GM18505 (cell line): ENCODE data around the gene SERINC5.

Source experiments
- ATAC-seq: cut with Tn5 transposase; IDR thresholded peaks from one replicate; pipeline ENCODE4 v1.9.1; 2021; ENCODE audit not compliant: unreplicated experiment
- POLR2A ChIP-seq: IDR thresholded peaks from 4 replicates; pipeline ENCODE4 v1.6.1; 2011; ENCODE audit warnings: borderline replicate concordance; ENCODE audit not compliant: insufficient read depth, insufficient read length; ENCODE audit errors: extremely low read depth

Gene SERINC5

DNA sequence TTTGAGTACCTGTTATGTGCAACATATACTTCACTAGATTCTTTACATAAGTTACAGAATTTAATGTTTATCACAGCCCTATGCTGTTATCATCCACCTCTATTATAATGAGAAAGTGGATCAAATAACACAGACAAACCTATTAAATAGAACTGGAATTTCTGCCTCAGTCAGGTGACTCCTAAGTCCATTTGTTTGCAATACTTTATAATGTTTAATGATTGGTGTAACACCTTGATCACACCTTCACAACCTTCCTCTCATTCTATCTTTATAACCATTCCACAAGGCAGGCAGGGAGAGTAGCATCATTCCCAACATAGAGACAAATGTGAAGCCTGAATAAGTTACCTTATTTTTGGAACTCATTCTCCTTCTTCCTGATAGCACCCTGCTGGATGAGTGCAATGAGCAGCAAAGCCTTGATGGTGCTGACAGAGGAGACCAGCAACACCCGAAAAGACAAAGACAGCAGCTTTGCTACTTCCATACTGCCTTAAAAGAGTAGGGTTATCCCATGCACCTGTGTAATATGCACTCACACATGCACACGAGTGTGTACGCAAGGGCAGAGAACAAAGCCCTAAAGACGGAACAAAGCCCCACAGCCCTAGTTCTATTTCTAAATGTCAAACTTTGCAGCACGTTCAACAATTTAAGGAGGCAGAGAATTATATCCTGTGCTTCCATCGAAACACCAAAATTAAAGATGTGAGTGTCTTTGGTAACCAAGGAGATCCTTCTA, 30.5 kb downstream of the SERINC5 start:
- ATAC-seq = no peak
- TF ChIP-seq POLR2A = no peak

DNA sequence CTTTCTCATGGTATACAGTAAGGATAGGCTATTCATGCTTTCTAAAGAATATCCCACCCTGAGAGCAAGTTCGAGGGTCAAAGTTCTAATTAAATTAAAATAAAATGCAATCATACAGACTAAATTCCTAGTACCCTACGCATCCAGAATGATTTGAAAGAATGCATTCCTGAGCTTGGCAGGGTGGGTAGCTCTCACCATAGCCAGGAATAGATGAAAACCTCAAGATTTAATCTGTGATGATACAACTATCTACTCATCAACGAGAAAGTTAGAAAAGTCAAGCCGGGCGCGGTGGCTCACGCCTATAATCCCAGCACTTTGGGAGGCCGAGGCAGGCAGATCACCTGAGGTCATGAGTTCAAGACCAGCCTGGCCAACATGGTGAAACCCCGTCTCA, 32.3 kb downstream of the SERINC5 start:
- no peak for ATAC-seq
- no peak for TF ChIP-seq POLR2A

DNA sequence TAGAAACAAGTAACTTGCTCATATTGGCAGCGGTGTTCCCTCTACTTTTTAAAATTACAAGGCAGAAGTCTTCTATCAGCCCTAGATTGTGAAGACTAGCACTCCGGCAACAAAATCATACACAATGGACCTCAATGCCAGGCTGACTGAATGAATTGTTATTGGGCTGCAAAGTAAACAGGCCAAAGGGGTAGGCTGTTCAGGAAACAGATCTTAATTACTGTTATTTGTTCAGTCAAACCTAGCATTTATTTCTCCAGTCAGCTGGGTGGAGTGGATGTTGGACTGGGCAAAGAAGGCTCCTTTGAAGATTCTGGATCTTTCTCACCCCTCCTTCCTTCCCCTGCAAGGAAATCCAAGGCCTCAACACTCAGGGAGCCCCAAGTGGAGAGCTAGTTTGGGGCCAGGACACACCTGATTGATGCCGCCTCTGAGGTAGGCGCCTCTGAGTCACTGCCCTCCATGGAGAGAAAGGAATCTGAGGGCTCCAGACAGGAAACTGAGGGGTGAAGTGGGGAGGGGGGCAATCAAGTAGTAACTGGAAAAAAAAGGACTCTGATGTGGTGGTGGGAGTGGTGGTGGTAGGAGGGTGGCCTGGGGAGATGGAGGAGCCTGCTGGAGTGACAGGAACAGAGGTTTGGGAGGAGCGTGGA, 35.5 kb downstream of the SERINC5 start:
- ATAC-seq = no peak
- no peak for TF ChIP-seq POLR2A

DNA sequence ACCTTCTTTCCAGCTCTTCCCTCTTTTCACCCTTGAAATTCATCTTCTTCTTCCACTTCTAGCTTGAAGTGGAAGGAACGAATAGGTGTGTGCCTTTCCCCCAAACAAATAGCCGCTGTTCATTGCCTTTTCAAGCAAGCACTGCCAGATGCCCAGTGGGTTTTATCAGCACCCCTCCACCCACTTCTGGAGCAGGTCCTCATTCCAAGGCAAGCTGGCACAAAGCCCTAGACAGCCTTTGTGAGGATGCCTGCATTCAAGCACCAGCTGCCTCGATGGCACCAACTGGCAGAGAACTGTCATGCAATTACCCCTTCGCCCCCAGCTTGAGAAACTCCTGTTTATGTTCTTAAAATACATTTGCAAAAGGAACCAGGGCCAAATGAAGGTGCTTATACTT, 36.5 kb downstream of the SERINC5 start:
- TF ChIP-seq POLR2A = no peak

DNA sequence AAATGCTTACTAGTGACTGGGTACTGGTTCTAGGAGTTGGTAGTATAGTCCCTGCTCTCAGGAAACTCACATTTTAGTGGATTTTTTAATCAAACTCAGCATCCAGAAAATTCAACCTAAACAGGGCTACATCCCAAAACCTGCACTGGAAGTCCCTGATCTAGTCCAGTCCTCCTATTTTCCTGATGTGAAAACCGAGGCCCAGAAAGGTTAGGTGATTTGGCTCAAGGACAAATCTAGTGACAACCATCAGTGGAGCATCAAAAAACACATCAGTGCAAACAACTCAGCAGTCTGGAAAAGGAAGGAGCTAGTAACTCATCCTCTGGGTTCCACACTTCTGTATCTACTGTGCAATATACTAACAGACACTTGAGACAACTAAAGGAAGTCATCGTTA, 38.2 kb downstream of the SERINC5 start:
- no peak for ATAC-seq
- TF ChIP-seq POLR2A = no peak

More for the DNA sequence above, 36.5 kb downstream of the SERINC5 start:
- no peak for ATAC-seq

DNA sequence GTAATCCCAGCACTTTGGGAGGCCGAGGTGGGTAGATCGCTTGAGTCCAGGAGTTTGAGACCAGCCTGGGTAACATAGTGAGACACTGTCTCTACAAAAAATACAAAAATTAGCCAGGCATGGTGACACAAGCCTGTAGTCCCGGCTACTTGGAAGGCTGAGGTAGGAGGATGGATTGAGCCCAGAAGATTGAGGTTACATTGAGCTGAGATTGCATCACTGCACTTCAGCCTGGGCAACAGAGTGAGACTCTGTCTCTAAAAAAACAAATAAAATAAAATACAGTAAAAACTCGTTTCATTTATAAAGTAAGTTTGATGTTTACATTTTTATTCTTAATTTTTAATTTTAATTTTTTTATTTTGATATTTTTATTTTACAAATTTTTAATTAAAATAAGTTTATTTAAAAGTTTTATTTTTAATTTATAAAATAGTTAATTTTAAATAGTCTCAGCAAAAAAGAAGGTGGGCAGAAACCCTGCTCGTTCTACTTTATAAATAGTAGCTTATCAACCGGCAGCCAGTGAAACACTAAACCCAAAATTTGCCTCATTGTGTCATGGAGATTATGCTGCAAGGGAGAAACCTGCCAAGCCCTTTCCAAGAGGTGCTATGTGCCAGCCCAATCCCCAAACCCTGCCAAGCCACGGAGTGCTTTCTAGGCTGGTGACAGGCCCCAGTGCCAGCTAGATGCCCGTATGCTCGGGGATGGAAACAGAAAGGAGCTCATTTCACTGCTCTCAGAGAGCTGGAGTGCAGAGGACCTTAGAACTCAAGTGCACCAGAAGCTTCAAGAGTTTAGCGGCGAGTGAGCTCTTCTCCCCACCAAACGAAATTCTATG, 38.9 kb downstream of the SERINC5 start:
- no peak for TF ChIP-seq POLR2A
- ATAC-seq = no peak

DNA sequence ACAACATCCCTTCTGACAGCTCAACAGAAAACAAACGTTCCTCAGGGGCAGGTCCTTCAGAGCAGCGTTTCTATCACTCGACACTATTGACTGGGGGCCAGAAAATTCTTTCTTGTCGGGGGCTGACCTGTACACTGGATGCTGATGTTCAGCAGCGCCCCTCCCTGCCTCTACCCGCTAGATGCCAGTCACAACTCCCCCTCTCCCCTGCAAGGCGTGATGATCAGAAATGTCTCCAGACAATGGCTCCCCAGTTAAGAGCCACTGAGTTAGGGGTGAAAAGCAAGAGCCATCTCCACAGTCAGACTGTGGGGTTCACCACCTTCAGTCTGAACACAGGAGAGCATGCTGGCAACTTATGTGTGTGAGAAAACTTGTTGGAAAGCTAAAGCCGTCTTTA, 39.8 kb downstream of the SERINC5 start:
- no peak for TF ChIP-seq POLR2A
- no peak for ATAC-seq

DNA sequence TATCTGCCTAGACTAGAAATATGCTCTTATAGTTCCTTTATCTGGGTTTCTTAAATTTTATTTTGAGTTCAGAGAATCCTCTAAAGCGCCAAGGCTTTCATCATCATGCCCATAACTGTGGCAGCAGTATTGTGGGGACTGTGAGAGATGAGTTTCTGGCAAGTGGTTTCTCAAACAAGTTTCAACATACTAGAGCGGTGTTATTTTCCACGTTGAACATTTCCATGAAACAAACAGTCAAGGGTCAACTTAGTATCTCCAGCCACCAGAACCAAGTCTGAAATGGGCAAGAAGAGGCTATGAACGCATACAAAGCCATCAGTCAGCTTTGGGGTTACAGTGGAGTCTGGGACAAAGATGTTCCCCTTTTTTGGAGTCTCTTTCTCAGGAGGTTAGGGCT, 40.3 kb downstream of the SERINC5 start:
- ATAC-seq = no peak

DNA sequence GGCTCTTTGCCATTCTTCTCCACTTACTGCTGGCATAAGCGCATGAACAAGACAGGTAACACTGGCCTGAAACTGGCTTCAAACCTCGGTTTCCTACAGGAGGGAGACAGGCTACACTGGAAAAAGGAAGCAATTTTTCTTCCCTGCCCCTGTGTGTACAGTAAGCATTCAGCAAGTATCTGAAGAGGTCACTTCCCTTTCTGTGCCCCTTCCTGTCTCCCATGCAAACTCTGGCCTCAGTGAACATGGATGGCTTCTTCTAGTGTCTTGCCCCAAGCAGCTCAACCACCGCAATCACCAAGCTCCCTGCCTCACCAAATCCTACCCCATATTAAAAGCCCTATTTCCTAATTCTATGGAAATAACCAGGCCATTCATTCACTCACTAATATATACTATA, 42.4 kb downstream of the SERINC5 start:
- TF ChIP-seq POLR2A = no peak
- ATAC-seq = no peak

More for the DNA sequence above, 40.3 kb downstream of the SERINC5 start:
- TF ChIP-seq POLR2A = no peak

DNA sequence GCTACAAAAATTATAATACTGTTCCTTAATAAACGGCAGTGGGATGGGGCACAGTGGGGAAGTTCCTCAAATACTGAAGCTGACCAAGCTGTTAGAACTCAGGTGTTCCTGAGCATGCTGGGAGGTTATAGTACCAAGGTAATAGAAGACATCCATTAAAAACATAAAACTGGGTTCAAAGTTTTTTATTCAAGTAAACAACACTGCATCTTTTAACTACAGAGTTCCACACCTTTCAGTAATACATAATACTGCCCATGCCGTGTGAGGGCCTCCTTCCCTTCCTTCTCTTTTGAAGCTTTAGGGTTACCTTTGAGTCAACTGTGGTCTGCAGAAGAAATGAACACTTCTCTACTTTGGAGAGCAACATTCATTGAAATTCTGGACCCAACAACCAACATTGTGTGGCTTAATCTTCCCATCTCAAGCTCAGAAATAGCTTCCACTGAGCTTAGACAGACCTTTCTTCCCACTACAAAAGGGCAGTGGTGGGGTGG, 43.6 kb downstream of the SERINC5 start:
- ATAC-seq = no peak
- TF ChIP-seq POLR2A = no peak

DNA sequence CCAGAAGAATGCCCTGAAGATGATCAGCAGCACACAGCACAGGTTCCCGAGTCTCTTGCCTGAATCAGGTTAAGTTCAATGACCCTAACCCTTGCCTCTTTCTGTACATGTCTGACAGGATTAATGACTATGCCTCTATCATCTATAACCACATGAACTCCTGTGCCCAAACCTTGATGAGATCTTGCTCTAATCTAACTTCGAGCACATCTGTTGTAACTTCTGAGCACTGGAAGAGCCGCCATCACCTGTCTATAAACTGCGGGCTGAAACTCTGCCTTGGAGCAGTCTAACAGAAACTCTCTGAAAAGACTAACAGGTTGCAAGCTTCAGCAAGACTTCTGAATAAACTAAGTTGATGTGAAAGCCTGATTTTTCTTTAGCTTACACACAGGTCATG, 44.5 kb downstream of the SERINC5 start:
- no peak for TF ChIP-seq POLR2A
- ATAC-seq = no peak

DNA sequence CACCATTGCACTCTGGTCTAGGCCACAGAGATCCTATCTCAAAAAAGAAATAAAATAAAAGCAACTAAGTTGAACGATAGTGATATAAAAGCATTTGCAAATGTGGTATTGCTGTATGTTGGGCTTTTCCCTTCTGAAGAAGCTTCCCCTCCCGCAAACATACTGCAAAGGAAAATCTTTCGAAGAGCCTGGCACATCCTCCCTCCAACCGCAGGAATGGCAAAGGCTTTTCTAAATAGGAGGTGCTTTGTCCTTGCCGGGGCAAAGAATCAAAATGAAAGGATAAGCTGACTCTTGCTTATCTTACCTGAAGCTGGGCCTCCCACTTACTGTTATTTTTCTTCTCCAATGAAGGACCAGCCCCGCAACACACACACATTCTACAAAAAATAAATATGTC, 45.8 kb downstream of the SERINC5 start:
- TF ChIP-seq POLR2A = no peak

DNA sequence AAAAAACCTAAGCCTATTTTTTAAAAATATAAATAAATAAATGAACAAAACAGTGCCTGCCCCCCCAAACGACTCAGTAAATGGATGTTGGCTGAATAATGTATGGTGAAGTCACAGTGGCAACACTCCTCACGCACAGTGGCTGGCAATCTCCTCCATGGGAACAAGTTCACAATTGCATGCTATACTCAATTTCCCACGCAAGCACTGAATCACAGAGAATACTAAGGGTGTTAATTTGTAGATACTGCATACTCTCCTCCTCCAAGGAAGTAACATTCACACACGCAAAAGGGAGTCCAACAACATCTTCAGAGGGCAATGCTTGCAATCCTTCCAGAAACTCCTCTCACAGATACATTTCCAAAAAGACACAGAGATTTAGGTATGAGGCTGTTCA, 47.5 kb downstream of the SERINC5 start:
- ATAC-seq = no peak
- TF ChIP-seq POLR2A = no peak

More for the DNA sequence above, 45.8 kb downstream of the SERINC5 start:
- no peak for ATAC-seq
